ENCODE measurements around the gene GRK1. TPM values are rescaled to one million over a fixed set of nuclear protein-coding genes. Genes with fewer than 3 reads are reported as not detected.
"Not testable (repeated sequence)": the region's sequence is repeated elsewhere in the genome, so short reads cannot be mapped to it uniquely, and the experiment has no call there.

The GRK1 gene
- polyA plus RNA-seq, 2 donors: not detected

DNA sequence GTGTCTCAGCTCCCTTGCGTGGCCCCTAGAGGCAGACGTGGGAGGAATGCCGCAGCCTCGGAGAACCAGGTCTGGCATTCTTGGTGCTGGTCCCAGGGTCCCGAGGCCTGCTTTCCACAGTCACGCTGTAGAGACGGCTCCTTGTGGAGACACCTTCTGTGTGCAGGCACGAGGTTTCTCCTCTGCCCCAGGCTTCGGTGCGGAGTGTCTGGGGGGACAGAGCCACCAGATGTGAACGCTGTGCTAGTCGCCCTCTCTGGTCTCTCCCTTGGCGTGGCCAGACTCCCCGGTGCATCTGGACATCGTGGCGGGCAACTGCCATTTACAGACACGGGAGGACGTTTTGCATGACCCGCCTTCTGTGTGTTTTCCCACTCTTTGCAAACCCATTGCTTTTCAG, 84.5 kb downstream of the GRK1 start:
- Histone ChIP-seq H3K4me1 (ENCODE audit: control insufficient read depth in 2 of 2, insufficient read depth in 2 of 2, low read length in 1 of 2) (peaks cover 0 to 3% of the 10 kb centered on the region in 2 donors), H3K9me3 (ENCODE audit: control insufficient read depth in 2 of 2, insufficient read depth in 1 of 2, low read depth in 1 of 2, low read length in 1 of 2) (peaks cover 0 to 8% of the 10 kb centered on the region in 2 donors), H3K27me3 (ENCODE audit: control insufficient read depth in 1 of 2, insufficient read depth in 2 of 2, low read length in 2 of 2) (no peaks in the 10 kb centered on the region), H3K4me3 (ENCODE audit: low read depth in 1 of 2, low read length in 2 of 2) (no peak overlapping the region), H3K36me3 (ENCODE audit: control insufficient read depth in 2 of 2, insufficient read depth in 2 of 2, low read length in 1 of 2) (no peaks in the 10 kb centered on the region), H3K27ac (ENCODE audit: low read depth in 2 of 2, low read length in 1 of 2) (no peak overlapping the region)
- WGBS, 2 donors: 95 to 96% methylated on average over 19 of the region's 19 CpGs

DNA sequence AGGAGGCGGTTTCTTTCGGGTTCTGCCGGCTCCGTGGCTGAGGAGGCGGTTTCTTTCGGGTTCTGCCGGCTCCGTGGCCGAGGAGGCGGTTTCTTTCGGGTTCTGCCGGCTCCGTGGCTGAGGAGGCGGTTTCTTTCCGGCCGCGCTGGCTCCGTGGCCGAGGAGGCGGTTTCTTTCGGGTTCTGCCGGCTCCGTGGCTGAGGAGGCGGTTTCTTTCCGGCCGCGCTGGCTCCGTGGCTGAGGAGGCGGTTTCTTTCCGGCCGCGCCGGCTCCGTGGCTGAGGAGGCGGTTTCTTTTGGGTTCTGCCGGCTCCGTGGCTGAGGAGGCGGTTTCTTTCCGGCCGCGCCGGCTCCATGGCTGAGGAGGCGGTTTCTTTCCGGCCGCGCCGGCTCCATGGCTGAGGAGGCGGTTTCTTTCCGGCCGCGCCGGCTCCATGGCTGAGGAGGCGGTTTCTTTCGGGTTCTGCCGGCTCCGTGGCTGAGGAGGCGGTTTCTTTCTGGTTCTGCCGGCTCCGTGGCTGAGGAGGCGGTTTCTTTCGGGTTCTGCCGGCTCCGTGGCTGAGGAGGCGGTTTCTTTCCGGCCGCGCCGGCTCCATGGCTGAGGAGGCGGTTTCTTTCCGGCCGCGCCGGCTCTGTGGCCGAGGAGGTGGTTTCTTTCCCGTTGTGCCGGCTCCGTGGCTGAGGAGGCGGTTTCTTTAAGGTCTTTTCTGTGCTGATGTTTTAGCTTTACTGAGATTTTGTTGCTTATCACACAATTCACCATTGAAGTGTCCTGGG, 85.4 kb downstream of the GRK1 start:
- not testable (repeated sequence) for H3K4me1 ChIP-seq (ENCODE audit: control insufficient read depth in 2 of 2, insufficient read depth in 2 of 2, low read length in 1 of 2); H3K27ac ChIP-seq (ENCODE audit: low read depth in 2 of 2, low read length in 1 of 2); H3K4me3 ChIP-seq (ENCODE audit: low read depth in 1 of 2, low read length in 2 of 2); H3K9me3 ChIP-seq (ENCODE audit: control insufficient read depth in 2 of 2, insufficient read depth in 1 of 2, low read depth in 1 of 2, low read length in 1 of 2); H3K27me3 ChIP-seq (ENCODE audit: control insufficient read depth in 1 of 2, insufficient read depth in 2 of 2, low read length in 2 of 2); H3K36me3 ChIP-seq (ENCODE audit: control insufficient read depth in 2 of 2, insufficient read depth in 2 of 2, low read length in 1 of 2)
- WGBS, 2 donors: 96% methylated on average over 58 to 67 of the region's 78 CpGs

GRCh38 chr13:113753171-113753570, 86.2 kb downstream of the GRK1 start:
- H3K27ac ChIP-seq (ENCODE audit: low read depth in 2 of 2, low read length in 1 of 2): no peak overlapping the region

DNA sequence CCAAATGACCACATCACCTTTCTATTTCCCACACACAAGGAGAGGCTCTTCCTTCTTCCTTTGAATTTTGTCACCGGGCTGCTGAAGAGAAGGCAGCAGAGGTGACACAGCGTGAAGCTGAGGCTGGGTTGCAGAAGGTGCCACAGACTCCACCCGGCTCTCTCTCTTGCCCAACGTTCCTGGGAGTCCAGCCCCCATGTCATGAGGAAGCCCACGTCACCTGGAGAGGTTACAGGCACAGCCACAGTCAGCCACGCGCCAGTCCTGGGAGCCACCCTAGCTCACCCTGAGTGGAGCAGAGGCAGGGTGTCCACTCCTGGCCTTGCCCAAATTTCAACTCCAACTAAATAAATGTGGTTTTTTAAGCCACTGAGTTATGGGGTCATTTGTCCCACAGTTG, 87.2 kb downstream of the GRK1 start:
- Histone ChIP-seq H3K27me3 (ENCODE audit: control insufficient read depth in 1 of 2, insufficient read depth in 2 of 2, low read length in 2 of 2) (no peaks in the 10 kb centered on the region), H3K27ac (ENCODE audit: low read depth in 2 of 2, low read length in 1 of 2) (no peak overlapping the region), H3K4me1 (ENCODE audit: control insufficient read depth in 2 of 2, insufficient read depth in 2 of 2, low read length in 1 of 2) (peaks cover 3 to 5% of the 10 kb centered on the region in 2 donors), H3K9me3 (ENCODE audit: control insufficient read depth in 2 of 2, insufficient read depth in 1 of 2, low read depth in 1 of 2, low read length in 1 of 2) (peaks cover 0 to 6% of the 10 kb centered on the region in 2 donors), H3K4me3 (ENCODE audit: low read depth in 1 of 2, low read length in 2 of 2) (no peak overlapping the region), H3K36me3 (ENCODE audit: control insufficient read depth in 2 of 2, insufficient read depth in 2 of 2, low read length in 1 of 2) (no peaks in the 10 kb centered on the region)
- 79 to 81% methylated on average over 7 of the region's 7 CpGs for WGBS, 2 donors

More at GRCh38 chr13:113753171-113753570, 86.2 kb downstream of the GRK1 start:
- Histone ChIP-seq H3K27me3 (ENCODE audit: control insufficient read depth in 1 of 2, insufficient read depth in 2 of 2, low read length in 2 of 2) (no peaks in the 10 kb centered on the region), H3K36me3 (ENCODE audit: control insufficient read depth in 2 of 2, insufficient read depth in 2 of 2, low read length in 1 of 2) (no peaks in the 10 kb centered on the region), H3K4me3 (ENCODE audit: low read depth in 1 of 2, low read length in 2 of 2) (no peak overlapping the region), H3K9me3 (ENCODE audit: control insufficient read depth in 2 of 2, insufficient read depth in 1 of 2, low read depth in 1 of 2, low read length in 1 of 2) (peaks cover 0 to 8% of the 10 kb centered on the region in 2 donors), H3K4me1 (ENCODE audit: control insufficient read depth in 2 of 2, insufficient read depth in 2 of 2, low read length in 1 of 2) (peaks cover 0 to 3% of the 10 kb centered on the region in 2 donors)
- 78 to 82% methylated on average over 11 of the region's 11 CpGs for WGBS, 2 donors

GRCh38 chr13:113754691-113755090, 87.7 kb downstream of the GRK1 start:
- 83 to 85% methylated on average over 15 of the region's 15 CpGs for WGBS, 2 donors
- Histone ChIP-seq H3K36me3 (ENCODE audit: control insufficient read depth in 2 of 2, insufficient read depth in 2 of 2, low read length in 1 of 2) (no peaks in the 10 kb centered on the region), H3K9me3 (ENCODE audit: control insufficient read depth in 2 of 2, insufficient read depth in 1 of 2, low read depth in 1 of 2, low read length in 1 of 2) (peaks cover 0 to 4% of the 10 kb centered on the region in 2 donors), H3K27me3 (ENCODE audit: control insufficient read depth in 1 of 2, insufficient read depth in 2 of 2, low read length in 2 of 2) (no peaks in the 10 kb centered on the region), H3K27ac (ENCODE audit: low read depth in 2 of 2, low read length in 1 of 2) (no peak overlapping the region), H3K4me1 (ENCODE audit: control insufficient read depth in 2 of 2, insufficient read depth in 2 of 2, low read length in 1 of 2) (peaks cover 3 to 6% of the 10 kb centered on the region in 2 donors), H3K4me3 (ENCODE audit: low read depth in 1 of 2, low read length in 2 of 2) (no peak overlapping the region)

- Histone ChIP-seq H3K27ac (ENCODE audit: low read depth in 2 of 2, low read length in 1 of 2) (no peak overlapping the region), H3K4me1 (ENCODE audit: control insufficient read depth in 2 of 2, insufficient read depth in 2 of 2, low read length in 1 of 2) (peaks cover 3 to 8% of the 10 kb centered on the region in 2 donors), H3K36me3 (ENCODE audit: control insufficient read depth in 2 of 2, insufficient read depth in 2 of 2, low read length in 1 of 2) (no peaks in the 10 kb centered on the region), H3K9me3 (ENCODE audit: control insufficient read depth in 2 of 2, insufficient read depth in 1 of 2, low read depth in 1 of 2, low read length in 1 of 2) (peaks cover 0 to 3% of the 10 kb centered on the region in 2 donors), H3K27me3 (ENCODE audit: control insufficient read depth in 1 of 2, insufficient read depth in 2 of 2, low read length in 2 of 2) (no peaks in the 10 kb centered on the region), H3K4me3 (ENCODE audit: low read depth in 1 of 2, low read length in 2 of 2) (no peak overlapping the region)
- 89 to 92% methylated on average over 20 of the region's 20 CpGs for WGBS, 2 donors
Measured at GRCh38 chr13:113756441-113757097, 89.5 kb downstream of the GRK1 start.

DNA sequence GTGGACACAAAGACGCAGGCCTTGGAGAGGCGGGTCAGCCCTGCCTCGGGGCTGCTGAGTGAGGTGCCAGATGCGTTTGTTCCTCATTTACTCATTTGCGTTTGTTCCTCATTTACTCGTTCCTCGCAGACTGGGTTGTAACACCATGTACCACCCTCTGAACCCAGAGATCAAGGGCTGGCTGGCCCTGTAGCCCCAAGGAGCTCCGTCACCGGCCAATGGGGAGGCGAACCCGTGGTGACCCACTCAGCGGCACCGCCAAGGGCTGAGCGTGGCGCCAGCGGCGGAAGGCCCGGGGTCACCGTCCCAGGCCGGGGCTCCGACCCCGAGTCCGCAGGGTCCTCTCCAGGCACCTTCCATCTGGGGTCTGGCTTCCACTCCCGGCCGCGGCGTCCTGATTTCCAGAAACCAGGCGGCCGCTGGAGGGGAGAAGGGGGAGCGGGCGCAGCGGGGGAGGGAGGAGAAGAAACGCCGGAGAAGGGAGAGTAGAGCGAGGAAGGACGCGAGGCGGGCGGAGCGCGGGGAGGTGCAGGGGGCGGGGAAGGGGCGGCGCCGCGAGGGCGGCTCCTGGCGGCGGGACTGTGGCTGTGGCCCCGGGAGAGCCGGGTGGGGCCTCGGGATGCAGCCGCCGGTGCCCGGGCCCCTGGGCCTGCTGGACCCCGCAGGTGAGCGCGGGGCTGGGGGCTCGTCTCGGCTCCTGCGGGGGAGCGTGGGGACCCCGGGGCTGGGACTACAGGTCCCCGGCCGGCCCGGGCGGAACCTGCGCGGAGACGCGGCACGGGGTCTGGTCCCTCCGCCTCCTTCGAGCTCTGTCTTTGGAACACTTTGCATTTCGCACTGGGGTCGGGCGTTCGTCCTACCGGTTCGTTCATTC, 91.9 kb downstream of the GRK1 start, which contains the start of gene TMEM255B:
Gene TMEM255B, plus strand, starts transcription at position 576 of the 874 bp plus-strand sequence. Its CDS starts 44 bp downstream, at position 620.
- Histone ChIP-seq H3K27me3 (ENCODE audit: control insufficient read depth in 1 of 2, insufficient read depth in 2 of 2, low read length in 2 of 2) (no peaks in the 10 kb centered on the region), H3K4me1 (ENCODE audit: control insufficient read depth in 2 of 2, insufficient read depth in 2 of 2, low read length in 1 of 2) (peaks cover 3 to 8% of the 10 kb centered on the region in 2 donors), H3K9me3 (ENCODE audit: control insufficient read depth in 2 of 2, insufficient read depth in 1 of 2, low read depth in 1 of 2, low read length in 1 of 2) (peaks cover 0 to 2% of the 10 kb centered on the region in 2 donors), H3K4me3 (ENCODE audit: low read depth in 1 of 2, low read length in 2 of 2) (peak within 1 kb of the TSS; percentile 58 to 59), H3K36me3 (ENCODE audit: control insufficient read depth in 2 of 2, insufficient read depth in 2 of 2, low read length in 1 of 2) (no peaks in the 10 kb centered on the region), H3K27ac (ENCODE audit: low read depth in 2 of 2, low read length in 1 of 2) (peak within 1 kb of the TSS; percentile 70 to 79)
- 1 to 2% methylated on average over 36 to 80 of the region's 80 CpGs for WGBS, 2 donors

- H3K4me1 ChIP-seq (ENCODE audit: control insufficient read depth in 2 of 2, insufficient read depth in 2 of 2, low read length in 1 of 2): peaks cover 3 to 8% of the 10 kb centered on the region in 2 donors
- H3K27ac ChIP-seq (ENCODE audit: low read depth in 2 of 2, low read length in 1 of 2): peak overlapping the region; percentile 6 to 56
- no peaks in the 10 kb centered on the region for H3K36me3 ChIP-seq (ENCODE audit: control insufficient read depth in 2 of 2, insufficient read depth in 2 of 2, low read length in 1 of 2)
- no peaks in the 10 kb centered on the region for H3K27me3 ChIP-seq (ENCODE audit: control insufficient read depth in 1 of 2, insufficient read depth in 2 of 2, low read length in 2 of 2)
- WGBS, 2 donors: 2% methylated on average over 26 of the region's 26 CpGs
- H3K4me3 ChIP-seq (ENCODE audit: low read depth in 1 of 2, low read length in 2 of 2): peak overlapping the region; percentile 58 to 59
- peaks cover 0 to 2% of the 10 kb centered on the region in 2 donors for H3K9me3 ChIP-seq (ENCODE audit: control insufficient read depth in 2 of 2, insufficient read depth in 1 of 2, low read depth in 1 of 2, low read length in 1 of 2)
Measured at GRCh38 chr13:113759525-113760137, 92.6 kb downstream of the GRK1 start.

DNA sequence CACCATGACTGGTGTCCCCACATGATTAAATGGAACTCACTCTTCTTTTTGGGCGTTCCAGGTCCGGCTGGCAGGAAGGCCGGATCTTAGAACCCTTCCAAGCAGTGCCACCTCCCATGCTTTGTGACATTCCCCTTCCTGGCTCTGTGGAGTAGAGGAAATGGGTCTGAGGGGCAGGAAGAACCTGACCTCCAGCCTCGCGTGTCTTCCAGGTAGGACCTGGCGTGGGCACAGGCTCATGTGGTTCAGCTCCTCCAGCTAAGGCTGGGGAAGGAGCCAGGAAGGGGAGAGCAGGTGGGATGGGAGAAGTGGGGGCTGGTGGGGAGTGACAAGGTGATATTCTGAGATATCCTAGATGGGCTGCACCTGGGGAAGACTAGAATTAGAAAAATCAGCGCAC, 94.1 kb downstream of the GRK1 start:
- Histone ChIP-seq H3K4me1 (ENCODE audit: control insufficient read depth in 2 of 2, insufficient read depth in 2 of 2, low read length in 1 of 2) (peaks cover 3 to 8% of the 10 kb centered on the region in 2 donors), H3K27me3 (ENCODE audit: control insufficient read depth in 1 of 2, insufficient read depth in 2 of 2, low read length in 2 of 2) (no peaks in the 10 kb centered on the region), H3K27ac (ENCODE audit: low read depth in 2 of 2, low read length in 1 of 2) (no peak overlapping the region), H3K36me3 (ENCODE audit: control insufficient read depth in 2 of 2, insufficient read depth in 2 of 2, low read length in 1 of 2) (no peaks in the 10 kb centered on the region), H3K4me3 (ENCODE audit: low read depth in 1 of 2, low read length in 2 of 2) (no peak overlapping the region), H3K9me3 (ENCODE audit: control insufficient read depth in 2 of 2, insufficient read depth in 1 of 2, low read depth in 1 of 2, low read length in 1 of 2) (peaks cover 0 to 2% of the 10 kb centered on the region in 2 donors)
- 78 to 84% methylated on average over 7 of the region's 7 CpGs for WGBS, 2 donors
